Stimulated activated CD4-positive, alpha-beta T cell treated with anti-CD3 and anti-CD28 coated beads, Interleukin-2, amount 100 ng/mL, for 4 hours (primary cell): ENCODE data around the gene NECAB2.

Experiments
- DNase-seq: peaks from one replicate; pipeline ENCODE4 v3.0.0-alpha.2; 2020; ENCODE audit warnings: low read depth

Gene NECAB2

GRCh38 chr16:84045001-84045817 lies 77.2 kb downstream of the NECAB2 start:
- DNase-seq: no peak

- DNase-seq: no peak
Observed at GRCh38 chr16:84045818-84046470, 77.9 kb downstream of the NECAB2 start.

GRCh38 chr16:84047206-84047605 lies 79.2 kb downstream of the NECAB2 start:
- no peak for DNase-seq

GRCh38 chr16:84047626-84048025 lies 79.6 kb downstream of the NECAB2 start:
- DNase-seq: no peak

- DNase-seq: no peak
Observed at GRCh38 chr16:84048270-84048669, 80.2 kb downstream of the NECAB2 start.

- no peak for DNase-seq
Observed at GRCh38 chr16:84048871-84049270, 80.8 kb downstream of the NECAB2 start.

GRCh38 chr16:84049403-84050060 lies 81.5 kb downstream of the NECAB2 start:
- no peak for DNase-seq

- no peak for DNase-seq
Observed at GRCh38 chr16:84050316-84050715, 82.3 kb downstream of the NECAB2 start.

- no peak for DNase-seq
Observed at GRCh38 chr16:84052071-84052622, 84.1 kb downstream of the NECAB2 start.
